ENCODE data around the gene GPR139. TPM values are rescaled to one million over a fixed set of nuclear protein-coding genes. Genes with fewer than 3 reads are reported as not detected.

The GPR139 gene
- total and polyA plus RNA-seq, 2 donors (not counting 1 experiment from before 2014, with no cell fraction given) = not detected

GRCh38 chr16:20102521-20102920 is 28.8 kb upstream of the GPR139 start:
- no peak for ATAC-seq (ENCODE audit: low read depth)
- H2AFZ ChIP-seq (ENCODE audit: insufficient read depth, low read depth, low read length, poor library complexity, severe bottlenecking) = no peak overlapping the region

GRCh38 chr16:20102021-20102420 is 28.3 kb upstream of the GPR139 start:
- intact Hi-C loops (cut with micrococcal nuclease) = no loop called here
- H3K27me3 Mint-ChIP-seq = no peaks in the 10 kb centered on the region
- ChIA-PET POLR2A (no interaction called here), CTCF (no interaction called here)
- no peak overlapping the region for H2AFZ ChIP-seq (ENCODE audit: insufficient read depth, low read depth, low read length, poor library complexity, severe bottlenecking)
- 90% methylated on average over 1 of the region's 2 CpGs for WGBS (ENCODE audit: insufficient coverage)
- H3K36me3 ChIP-seq (replicated peaks in 1 of 2; ENCODE audit: control extremely low read depth in 1 of 2, control insufficient read depth in 1 of 2, extremely low read depth in 1 of 2, insufficient read depth in 2 of 2, low read length in 1 of 2) = no peaks in the 10 kb centered on the region
- no peaks in the 10 kb centered on the region for H3K9me3 Mint-ChIP-seq (ENCODE audit: insufficient read depth)
- H3K4me3 ChIP-seq (ENCODE audit: control extremely low read depth in 1 of 5, extremely low read depth in 1 of 5, insufficient read depth in 1 of 5, low read depth in 2 of 5, low read length in 4 of 5) = no peak overlapping the region
- no peak overlapping the region for H3K4me3 Mint-ChIP-seq
- H3K4me1 Mint-ChIP-seq = no peaks in the 10 kb centered on the region
- no peak overlapping the region for H3K27ac ChIP-seq (ENCODE audit: low read length in 2 of 2)
- TF ChIP-seq CTCF (IDR thresholded peaks at IDR 0.05) (no peak), EZH2 (IDR thresholded peaks at IDR 0.05; ENCODE audit: borderline replicate concordance, insufficient read depth, low read depth, low read length, poor library complexity, severe bottlenecking) (no peak)
- ATAC-seq (ENCODE audit: low read depth) (no peak), DNase-seq (no peak)
- H3K4me2 ChIP-seq (replicated peaks; ENCODE audit: low read depth, low read length, poor library complexity, severe bottlenecking) = no peak overlapping the region
- H3K9ac ChIP-seq (ENCODE audit: low read length) = no peak overlapping the region
- H3K27ac Mint-ChIP-seq = no peak overlapping the region
- H3K79me2 ChIP-seq (ENCODE audit: control insufficient read depth, insufficient read depth, low read length) = no peaks in the 10 kb centered on the region
- H4K20me1 ChIP-seq (ENCODE audit: control insufficient read depth, insufficient read depth, low read length, poor library complexity, severe bottlenecking) = no peaks in the 10 kb centered on the region
- H3K4me1 ChIP-seq (ENCODE audit: control insufficient read depth in 2 of 2, insufficient read depth in 2 of 2, low read length in 2 of 2) = no peaks in the 10 kb centered on the region
- H3K9me3 ChIP-seq (ENCODE audit: control extremely low read depth in 1 of 3, control insufficient read depth in 2 of 3, insufficient read depth in 1 of 3, low read length in 2 of 3) = peaks cover 0 to 3% (median 0%) of the 10 kb centered on the region in 3 donors
- peaks cover 0 to 2% (median 0%) of the 10 kb centered on the region in 4 experiments for H3K27me3 ChIP-seq (replicated peaks in 1 of 4; ENCODE audit: control extremely low read depth in 1 of 4, control insufficient read depth in 3 of 4, insufficient read depth in 4 of 4, low read length in 3 of 4)

More at GRCh38 chr16:20102521-20102920, 28.8 kb upstream of the GPR139 start:
- Histone ChIP-seq H3K4me2 (replicated peaks; ENCODE audit: low read depth, low read length, poor library complexity, severe bottlenecking) (no peak overlapping the region), H3K79me2 (ENCODE audit: control insufficient read depth, insufficient read depth, low read length) (no peaks in the 10 kb centered on the region), H3K4me3 (ENCODE audit: control extremely low read depth in 1 of 5, extremely low read depth in 1 of 5, insufficient read depth in 1 of 5, low read depth in 2 of 5, low read length in 4 of 5) (no peak overlapping the region), H4K20me1 (ENCODE audit: control insufficient read depth, insufficient read depth, low read length, poor library complexity, severe bottlenecking) (no peaks in the 10 kb centered on the region), H3K27me3 (replicated peaks in 1 of 4; ENCODE audit: control extremely low read depth in 1 of 4, control insufficient read depth in 3 of 4, insufficient read depth in 4 of 4, low read length in 3 of 4) (peaks cover 0 to 2% (median 0%) of the 10 kb centered on the region in 4 experiments), H3K9ac (ENCODE audit: low read length) (no peak overlapping the region), H3K27ac (ENCODE audit: low read length in 2 of 2) (no peak overlapping the region), H3K9me3 (ENCODE audit: control extremely low read depth in 1 of 3, control insufficient read depth in 2 of 3, insufficient read depth in 1 of 3, low read length in 2 of 3) (peaks cover 0 to 3% (median 0%) of the 10 kb centered on the region in 3 donors), H3K4me1 (ENCODE audit: control insufficient read depth in 2 of 2, insufficient read depth in 2 of 2, low read length in 2 of 2) (no peaks in the 10 kb centered on the region), H3K36me3 (replicated peaks in 1 of 2; ENCODE audit: control extremely low read depth in 1 of 2, control insufficient read depth in 1 of 2, extremely low read depth in 1 of 2, insufficient read depth in 2 of 2, low read length in 1 of 2) (no peaks in the 10 kb centered on the region)
- ChIA-PET CTCF (no interaction called here), POLR2A (no interaction called here)
- Mint-ChIP-seq H3K4me1 (no peaks in the 10 kb centered on the region), H3K4me3 (no peak overlapping the region), H3K9me3 (ENCODE audit: insufficient read depth) (no peaks in the 10 kb centered on the region), H3K27me3 (no peaks in the 10 kb centered on the region), H3K27ac (no peak overlapping the region)
- intact Hi-C loops (cut with micrococcal nuclease) = no loop called here
- DNase-seq = no peak
- 56% methylated on average over 1 of the region's 1 CpG for WGBS (ENCODE audit: insufficient coverage)
- TF ChIP-seq EZH2 (IDR thresholded peaks at IDR 0.05; ENCODE audit: borderline replicate concordance, insufficient read depth, low read depth, low read length, poor library complexity, severe bottlenecking) (no peak), CTCF (IDR thresholded peaks at IDR 0.05) (no peak)

Measured in B cell (primary cell).